Stimulated activated CD4-positive, alpha-beta T cell treated with anti-CD3 and anti-CD28 coated beads, Interleukin-2, amount 100 ng/mL, for 4 hours (primary cell): ENCODE results near the gene LPP.
A peak's percentile ranks its signal among the peaks of the same experiment; 100 is the strongest.

Source experiments
- DNase-seq: peaks from one replicate; pipeline ENCODE4 v3.0.0-alpha.2; 2020; ENCODE audit warnings: low read depth

The LPP gene

GRCh38 chr3:188752850-188753249 is 598.9 kb downstream of the LPP start:
- no peak for DNase-seq

GRCh38 chr3:188754267-188754666 is 600.3 kb downstream of the LPP start:
- no peak for DNase-seq

- no peak for DNase-seq
These were observed 602.3 kb downstream of the LPP start for GRCh38 chr3:188756241-188756640.

GRCh38 chr3:188759336-188760005 is 605.5 kb downstream of the LPP start:
- no peak for DNase-seq

GRCh38 chr3:188760408-188760807 is 606.5 kb downstream of the LPP start:
- DNase-seq = no peak

GRCh38 chr3:188761439-188761838 is 607.5 kb downstream of the LPP start:
- no peak for DNase-seq

- no peak for DNase-seq
These were observed 608.0 kb downstream of the LPP start for GRCh38 chr3:188761964-188762363.

- DNase-seq = no peak
These were observed 610.7 kb downstream of the LPP start for GRCh38 chr3:188764609-188765008.

GRCh38 chr3:188769831-188770230 is 615.9 kb downstream of the LPP start:
- DNase-seq = no peak

- no peak for DNase-seq
These were observed 618.9 kb downstream of the LPP start for GRCh38 chr3:188772886-188773285.

GRCh38 chr3:188775412-188775811 is 621.5 kb downstream of the LPP start:
- no peak for DNase-seq

- no peak for DNase-seq
These were observed 622.5 kb downstream of the LPP start for GRCh38 chr3:188776447-188776846.

GRCh38 chr3:188778091-188778852 is 624.3 kb downstream of the LPP start:
- DNase-seq = no peak

GRCh38 chr3:188779281-188779980 is 625.5 kb downstream of the LPP start:
- no peak for DNase-seq

GRCh38 chr3:188780193-188781147 is 626.5 kb downstream of the LPP start:
- DNase-seq = no peak

- DNase-seq = no peak
These were observed 628.7 kb downstream of the LPP start for GRCh38 chr3:188782613-188783124.

- no peak for DNase-seq
These were observed 632.5 kb downstream of the LPP start for GRCh38 chr3:188786424-188786823.

GRCh38 chr3:188788621-188789081 is 634.7 kb downstream of the LPP start:
- DNase-seq = peak; percentile 74

GRCh38 chr3:188789251-188789650 is 635.3 kb downstream of the LPP start:
- no peak for DNase-seq

GRCh38 chr3:188791311-188791710 is 637.4 kb downstream of the LPP start:
- no peak for DNase-seq

GRCh38 chr3:188792793-188793192 is 638.8 kb downstream of the LPP start:
- no peak for DNase-seq
